K562 (cell line): Measurements from ENCODE around the gene PDE4A. TPM values are rescaled to one million over a fixed set of nuclear protein-coding genes. Genes with fewer than 3 reads are reported as not detected.

Experiments
- BHLHE40 ChIP-seq: IDR thresholded peaks from 2 replicates; pipeline ENCODE4 v1.6.1; 2011; ENCODE audit warnings: low read length, improper control_type of control experiment
- CAMTA2 ChIP-seq: fragments of 250-450 bp; sonication (Bioruptor Pico); conservative IDR thresholded peaks from 2 replicates; pipeline ENCODE4 v1.5.1; 2022
- FOXK1 ChIP-seq: sonication (generic); formaldehyde crosslinking; IDR thresholded peaks from 2 replicates; pipeline ENCODE4 v1.8.0; 2022; ENCODE audit warnings: missing genetic modification reagents, mild to moderate bottlenecking, borderline replicate concordance
- GABPA ChIP-seq: fragments of 200-800 bp; sonication (Bioruptor generic); conservative IDR thresholded peaks from 2 replicates; pipeline ENCODE4 v1.6.1; 2016; ENCODE audit warnings: low read depth, missing genetic modification characterization, missing compliant biosample characterization
- HNRNPH1 ChIP-seq: fragments of 200-400 bp; formaldehyde crosslinking; optimal IDR thresholded peaks from 2 replicates; pipeline ENCODE3; 2017; ENCODE audit warnings: low read depth, mild to moderate bottlenecking, low read length, moderate library complexity
- NEUROD1 ChIP-seq: fragments of 150-350 bp; IDR thresholded peaks from 2 replicates; pipeline ENCODE4 v1.6.1; 2014; ENCODE audit warnings: borderline replicate concordance, low read length, low read depth; ENCODE audit not compliant: partially characterized antibody
- NRF1 ChIP-seq, 2 experiments: fragments of 450-650 bp; IDR thresholded peaks in 1 of 2; conservative IDR thresholded peaks in 1 of 2; 2 replicates each; pipeline ENCODE4 v1.6.1; 2014; ENCODE audit warnings: mild to moderate bottlenecking in 2 of 2
- RAD21 ChIP-seq, 2 experiments: fragments of 250-450 bp in 1 of 2; fragments of 450-650 bp in 1 of 2; sonication (Bioruptor Pico) in 1 of 2; formaldehyde crosslinking in 1 of 2; IDR thresholded peaks in 1 of 2; conservative IDR thresholded peaks in 1 of 2; 2 replicates each; pipeline versions ENCODE4 v1.4.0 to v1.8.0; 2020 to 2022; ENCODE audit warnings: mild to moderate bottlenecking in 2 of 2, moderate library complexity in 1 of 2
- RAD51 ChIP-seq: fragments of 450-650 bp; IDR thresholded peaks from 2 replicates; pipeline ENCODE4 v1.7.1; 2016; ENCODE audit warnings: low read depth, mild to moderate bottlenecking, borderline replicate concordance
- STAG1 ChIP-seq: sonication (generic); formaldehyde crosslinking; IDR thresholded peaks from 2 replicates; pipeline ENCODE4 v1.5.0; 2020; ENCODE audit warnings: missing genetic modification reagents, borderline replicate concordance
- TAF15 ChIP-seq: fragments of 200-400 bp; formaldehyde crosslinking; IDR thresholded peaks from 2 replicates; pipeline ENCODE4 v1.6.1; 2017; ENCODE audit warnings: mild to moderate bottlenecking, low read depth, low read length, moderate library complexity
- ZNF586 ChIP-seq: fragments of 450-650 bp; formaldehyde crosslinking; conservative IDR thresholded peaks from 2 replicates; pipeline ENCODE4 v1.4.0; 2020; ENCODE audit warnings: mild to moderate bottlenecking, moderate library complexity
- ZNF766 ChIP-seq: fragments of 200-800 bp; sonication (Bioruptor generic); conservative IDR thresholded peaks from 2 replicates; pipeline ENCODE4 v1.6.1; 2016; ENCODE audit warnings: missing genetic modification characterization, missing compliant biosample characterization
- polyA plus RNA-seq, 8 experiments: library from polyadenylated mRNA; depleted of rRNA in 4 of 8; stranded (reverse) in 5 of 8; unstranded in 3 of 8; fragments of >200 nt; fragmentation: Nextera tagmentation in 2 of 8; fragmentation: Illumina TruSeq in 1 of 8; extraction: Ambion mirVana in 2 of 8; extraction: Trizol in 1 of 8; gene quantifications; 2 replicates each; pipeline versions ENCODE4 v1.2.1 to v1.2.3, GENCODE V29; 2011 to 2014; ENCODE audit warnings: inconsistent platforms in 1 of 8, missing spikeins in 1 of 8
- total RNA-seq, 7 experiments: library from RNA; depleted of rRNA in 6 of 7; stranded (reverse); fragments of >200 nt in 6 of 7; fragmentation: Illumina TruSeq in 2 of 7; extraction: Trizol in 2 of 7; gene quantifications; 2 replicates each; pipeline versions ENCODE4 v1.2.1 to v1.2.3, GENCODE V29; 2011 to 2021; ENCODE audit warnings: low replicate concordance in 1 of 7
- TF ChIP-seq, protein P1 (sequence below): fragments of 200-800 bp; sonication (Bioruptor generic); IDR thresholded peaks from 2 replicates; pipeline ENCODE4 v1.6.1; 2017; ENCODE audit warnings: missing genetic modification characterization, missing compliant biosample characterization
- TF ChIP-seq, protein P2 (sequence below): IDR thresholded peaks from 2 replicates; pipeline ENCODE4 v1.6.1; 2014; ENCODE audit warnings: antibody characterized with exemption
- TF ChIP-seq, protein P3 (sequence below): fragments of 450-650 bp; IDR thresholded peaks from 2 replicates; pipeline ENCODE4 v1.6.1; 2016
- TF ChIP-seq, protein P4 (sequence below): fragments of 450-650 bp; IDR thresholded peaks from one replicate; pipeline ENCODE4 v1.6.1; 2018; ENCODE audit warnings: mild to moderate bottlenecking, moderate library complexity; ENCODE audit not compliant: partially characterized antibody
- TF ChIP-seq, protein P5 (sequence below): fragments of 250-450 bp; sonication (Bioruptor Pico); IDR thresholded peaks from 2 replicates; pipeline ENCODE4 v1.5.0; 2021
- TF ChIP-seq, protein P6 (sequence below), 2 experiments: IDR thresholded peaks; 2 replicates each; pipeline ENCODE4 v1.6.1; 2011; ENCODE audit warnings: borderline replicate concordance in 1 of 2, control low read depth in 1 of 2, low read depth in 1 of 2, low read length in 1 of 2, mild to moderate bottlenecking in 1 of 2, mixed read lengths in 1 of 2, moderate library complexity in 1 of 2; ENCODE audit not compliant: insufficient read depth in 1 of 2, insufficient read length in 1 of 2, poor library complexity in 1 of 2, severe bottlenecking in 1 of 2; ENCODE audit errors: extremely low read depth in 1 of 2

The PDE4A gene
- total and polyA plus RNA-seq, 9 of the 15 experiments (the other 6 are each of a cell fraction or from before 2014, with no cell fraction given) = 0.66 to 26.9 (median 4.6) TPM

DNA sequence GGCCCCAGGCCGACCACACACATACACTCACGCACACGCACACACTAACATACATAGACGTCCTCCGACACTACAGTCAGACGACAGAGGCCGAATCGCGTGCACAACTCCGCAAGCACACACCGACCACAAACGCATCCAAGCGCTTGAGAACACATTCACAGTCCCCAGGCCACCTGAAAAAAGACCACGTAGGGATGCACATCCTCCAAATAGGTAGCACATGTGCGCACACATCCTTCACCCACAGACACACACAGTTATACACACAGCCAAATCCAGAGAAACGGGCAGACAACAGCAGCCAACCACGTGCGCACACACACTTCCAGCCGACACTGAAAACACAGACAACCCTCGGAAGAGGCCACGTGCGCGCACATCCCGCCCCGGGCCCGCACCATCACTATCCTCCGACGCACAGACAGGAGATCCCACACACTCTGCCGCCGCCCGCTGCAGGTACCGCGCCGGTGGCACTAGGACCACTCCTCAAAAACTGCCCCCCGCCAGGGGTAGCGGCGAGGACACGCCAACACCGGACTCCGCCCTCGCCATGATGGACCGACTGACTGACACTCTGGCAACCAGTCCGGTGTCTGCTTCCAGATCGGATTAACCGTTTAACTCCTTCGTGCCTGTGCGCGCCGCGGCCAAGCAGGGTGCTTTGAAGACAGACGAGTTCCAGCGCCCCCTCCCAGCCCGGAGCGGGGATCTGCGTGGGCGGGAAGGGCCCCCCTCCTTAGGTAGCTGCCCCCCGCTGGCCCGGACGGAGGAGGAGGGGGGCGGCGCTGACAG lies 493 bp upstream of the PDE4A start (continued):
- TF ChIP-seq, protein P1, sequence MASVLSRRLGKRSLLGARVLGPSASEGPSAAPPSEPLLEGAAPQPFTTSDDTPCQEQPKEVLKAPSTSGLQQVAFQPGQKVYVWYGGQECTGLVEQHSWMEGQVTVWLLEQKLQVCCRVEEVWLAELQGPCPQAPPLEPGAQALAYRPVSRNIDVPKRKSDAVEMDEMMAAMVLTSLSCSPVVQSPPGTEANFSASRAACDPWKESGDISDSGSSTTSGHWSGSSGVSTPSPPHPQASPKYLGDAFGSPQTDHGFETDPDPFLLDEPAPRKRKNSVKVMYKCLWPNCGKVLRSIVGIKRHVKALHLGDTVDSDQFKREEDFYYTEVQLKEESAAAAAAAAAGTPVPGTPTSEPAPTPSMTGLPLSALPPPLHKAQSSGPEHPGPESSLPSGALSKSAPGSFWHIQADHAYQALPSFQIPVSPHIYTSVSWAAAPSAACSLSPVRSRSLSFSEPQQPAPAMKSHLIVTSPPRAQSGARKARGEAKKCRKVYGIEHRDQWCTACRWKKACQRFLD (CRISPR knock-in tag) = peak; percentile 84; the same call in 1 of the 2 replicates
- no peak for TF ChIP-seq STAG1 (CRISPR knock-in tag)
- TF ChIP-seq, protein P2, sequence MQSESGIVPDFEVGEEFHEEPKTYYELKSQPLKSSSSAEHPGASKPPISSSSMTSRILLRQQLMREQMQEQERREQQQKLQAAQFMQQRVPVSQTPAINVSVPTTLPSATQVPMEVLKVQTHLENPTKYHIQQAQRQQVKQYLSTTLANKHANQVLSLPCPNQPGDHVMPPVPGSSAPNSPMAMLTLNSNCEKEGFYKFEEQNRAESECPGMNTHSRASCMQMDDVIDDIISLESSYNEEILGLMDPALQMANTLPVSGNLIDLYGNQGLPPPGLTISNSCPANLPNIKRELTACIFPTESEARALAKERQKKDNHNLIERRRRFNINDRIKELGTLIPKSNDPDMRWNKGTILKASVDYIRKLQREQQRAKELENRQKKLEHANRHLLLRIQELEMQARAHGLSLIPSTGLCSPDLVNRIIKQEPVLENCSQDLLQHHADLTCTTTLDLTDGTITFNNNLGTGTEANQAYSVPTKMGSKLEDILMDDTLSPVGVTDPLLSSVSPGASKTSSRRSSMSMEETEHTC = no peak
- no peak for TF ChIP-seq TAF15
- TF ChIP-seq NEUROD1 = peak; percentile 87
- peak; percentile 64 for TF ChIP-seq RAD51
- TF ChIP-seq, protein P3, sequence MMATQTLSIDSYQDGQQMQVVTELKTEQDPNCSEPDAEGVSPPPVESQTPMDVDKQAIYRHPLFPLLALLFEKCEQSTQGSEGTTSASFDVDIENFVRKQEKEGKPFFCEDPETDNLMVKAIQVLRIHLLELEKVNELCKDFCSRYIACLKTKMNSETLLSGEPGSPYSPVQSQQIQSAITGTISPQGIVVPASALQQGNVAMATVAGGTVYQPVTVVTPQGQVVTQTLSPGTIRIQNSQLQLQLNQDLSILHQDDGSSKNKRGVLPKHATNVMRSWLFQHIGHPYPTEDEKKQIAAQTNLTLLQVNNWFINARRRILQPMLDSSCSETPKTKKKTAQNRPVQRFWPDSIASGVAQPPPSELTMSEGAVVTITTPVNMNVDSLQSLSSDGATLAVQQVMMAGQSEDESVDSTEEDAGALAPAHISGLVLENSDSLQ = peak; percentile 98
- TF ChIP-seq ZNF586 (CRISPR knock-in tag) = no peak
- no peak for TF ChIP-seq RAD21 (CRISPR knock-in tag; conservative IDR thresholded peaks at IDR 0.05 in 1 of 2, IDR thresholded peaks at IDR 0.05 in 1 of 2)
- TF ChIP-seq FOXK1 (CRISPR knock-in tag) = no peak
- TF ChIP-seq GABPA = no peak
- TF ChIP-seq BHLHE40 = peak; percentile 49
- TF ChIP-seq, protein P4, sequence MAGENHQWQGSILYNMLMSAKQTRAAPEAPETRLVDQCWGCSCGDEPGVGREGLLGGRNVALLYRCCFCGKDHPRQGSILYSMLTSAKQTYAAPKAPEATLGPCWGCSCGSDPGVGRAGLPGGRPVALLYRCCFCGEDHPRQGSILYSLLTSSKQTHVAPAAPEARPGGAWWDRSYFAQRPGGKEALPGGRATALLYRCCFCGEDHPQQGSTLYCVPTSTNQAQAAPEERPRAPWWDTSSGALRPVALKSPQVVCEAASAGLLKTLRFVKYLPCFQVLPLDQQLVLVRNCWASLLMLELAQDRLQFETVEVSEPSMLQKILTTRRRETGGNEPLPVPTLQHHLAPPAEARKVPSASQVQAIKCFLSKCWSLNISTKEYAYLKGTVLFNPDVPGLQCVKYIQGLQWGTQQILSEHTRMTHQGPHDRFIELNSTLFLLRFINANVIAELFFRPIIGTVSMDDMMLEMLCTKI = no peak
- no peak for TF ChIP-seq HNRNPH1
- TF ChIP-seq NRF1 (conservative IDR thresholded peaks at IDR 0.05 in 1 of 2, IDR thresholded peaks at IDR 0.05 in 1 of 2) = peak; percentile 42 to 65
- no peak for TF ChIP-seq CAMTA2 (CRISPR knock-in tag)
- TF ChIP-seq, protein P5, sequence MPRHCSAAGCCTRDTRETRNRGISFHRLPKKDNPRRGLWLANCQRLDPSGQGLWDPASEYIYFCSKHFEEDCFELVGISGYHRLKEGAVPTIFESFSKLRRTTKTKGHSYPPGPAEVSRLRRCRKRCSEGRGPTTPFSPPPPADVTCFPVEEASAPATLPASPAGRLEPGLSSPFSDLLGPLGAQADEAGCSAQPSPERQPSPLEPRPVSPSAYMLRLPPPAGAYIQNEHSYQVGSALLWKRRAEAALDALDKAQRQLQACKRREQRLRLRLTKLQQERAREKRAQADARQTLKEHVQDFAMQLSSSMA (CRISPR knock-in tag) = no peak
- TF ChIP-seq, protein P6, sequence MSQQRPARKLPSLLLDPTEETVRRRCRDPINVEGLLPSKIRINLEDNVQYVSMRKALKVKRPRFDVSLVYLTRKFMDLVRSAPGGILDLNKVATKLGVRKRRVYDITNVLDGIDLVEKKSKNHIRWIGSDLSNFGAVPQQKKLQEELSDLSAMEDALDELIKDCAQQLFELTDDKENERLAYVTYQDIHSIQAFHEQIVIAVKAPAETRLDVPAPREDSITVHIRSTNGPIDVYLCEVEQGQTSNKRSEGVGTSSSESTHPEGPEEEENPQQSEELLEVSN (IDR thresholded peaks at IDR 0.05; ENCODE audit: borderline replicate concordance in 1 of 2, extremely low read depth in 1 of 2, insufficient read depth in 1 of 2, insufficient read length in 1 of 2, low read depth in 1 of 2, low read length in 1 of 2, poor library complexity in 1 of 2, severe bottlenecking in 1 of 2) = peak; percentile 84 to 94
- TF ChIP-seq ZNF766 (CRISPR knock-in tag) = no peak
